Limb (tissue), 2 donors: ENCODE results near the gene ITPR1.

Source experiments
- DNase-seq, 2 donors: peaks; one replicate each; pipeline ENCODE4 v3.0.0-alpha.2; 2016; ENCODE audit errors: extremely low spot score in 2 of 2

ITPR1 gene

GRCh38 chr3:4822568-4822967 lies 329.4 kb downstream of the ITPR1 start:
- no peak for DNase-seq

- no peak for DNase-seq
Measured at GRCh38 chr3:4823385-4823784, 330.2 kb downstream of the ITPR1 start.

- no peak for DNase-seq
Measured at GRCh38 chr3:4823986-4824925, 331.1 kb downstream of the ITPR1 start.

- no peak for DNase-seq
Measured at GRCh38 chr3:4824926-4825325, 331.8 kb downstream of the ITPR1 start.

GRCh38 chr3:4825436-4826236 lies 332.5 kb downstream of the ITPR1 start:
- DNase-seq = no peak

- peak; percentile 70 to 77 for DNase-seq
Measured at GRCh38 chr3:4826237-4827100, 333.3 kb downstream of the ITPR1 start.

- DNase-seq = no peak
Measured at GRCh38 chr3:4827767-4828166, 334.6 kb downstream of the ITPR1 start.

GRCh38 chr3:4828279-4829030 lies 335.3 kb downstream of the ITPR1 start:
- no peak for DNase-seq

GRCh38 chr3:4829031-4829394 lies 335.9 kb downstream of the ITPR1 start:
- no peak for DNase-seq

- DNase-seq = no peak
Measured at GRCh38 chr3:4830586-4830914, 337.4 kb downstream of the ITPR1 start.

GRCh38 chr3:4831580-4831950 lies 338.4 kb downstream of the ITPR1 start:
- no peak for DNase-seq

GRCh38 chr3:4833471-4833870 lies 340.3 kb downstream of the ITPR1 start:
- DNase-seq = no peak

- no peak for DNase-seq
Measured at GRCh38 chr3:4834403-4834866, 341.3 kb downstream of the ITPR1 start.

GRCh38 chr3:4835616-4836043 lies 342.5 kb downstream of the ITPR1 start:
- DNase-seq = no peak

GRCh38 chr3:4836516-4836915 lies 343.4 kb downstream of the ITPR1 start:
- no peak for DNase-seq

- DNase-seq = no peak
Measured at GRCh38 chr3:4837374-4837930, 344.3 kb downstream of the ITPR1 start.

GRCh38 chr3:4838621-4839022 lies 345.5 kb downstream of the ITPR1 start:
- no peak for DNase-seq

GRCh38 chr3:4839278-4839677 lies 346.1 kb downstream of the ITPR1 start:
- no peak for DNase-seq

- DNase-seq = no peak
Measured at GRCh38 chr3:4841225-4841624, 348.1 kb downstream of the ITPR1 start.

- DNase-seq = no peak
Measured at GRCh38 chr3:4841776-4842440, 348.8 kb downstream of the ITPR1 start.
